Suprapubic skin (tissue), 4 donors: ENCODE measurements around the gene UGT3A2.

Experiments
- CTCF ChIP-seq, 2 donors: fragments of 200-600 bp in 1 of 2; fragments of 450-650 bp in 1 of 2; sonication (generic) in 1 of 2; IDR thresholded peaks; one replicate each; pipeline ENCODE4 v1.5.1; 2016 to 2019; ENCODE audit warnings: antibody characterized with exemption in 2 of 2, mild to moderate bottlenecking in 1 of 2, moderate library complexity in 1 of 2
- EP300 ChIP-seq: sonication (generic); formaldehyde crosslinking; IDR thresholded peaks from one replicate; pipeline ENCODE4 v1.6.1; 2017; ENCODE audit warnings: antibody characterized with exemption
- POLR2A ChIP-seq, 2 donors: fragments of 450-650 bp; IDR thresholded peaks; one replicate each; pipeline ENCODE4 v1.6.1; 2017; ENCODE audit warnings: antibody characterized with exemption in 2 of 2, mild to moderate bottlenecking in 2 of 2, moderate library complexity in 2 of 2
- POLR2AphosphoS5 ChIP-seq, 3 donors: sonication (generic); formaldehyde crosslinking; IDR thresholded peaks; one replicate each; pipeline ENCODE4 v1.6.1; 2017; ENCODE audit warnings: antibody characterized with exemption in 3 of 3

GRCh38 chr5:35999547-35999946 lies 67.1 kb downstream of the UGT3A2 start:
- no peak for TF ChIP-seq CTCF (IDR thresholded peaks at IDR 0.05)
- no peak for TF ChIP-seq POLR2A (IDR thresholded peaks at IDR 0.05)
- TF ChIP-seq EP300, result no peak
- TF ChIP-seq POLR2AphosphoS5 (IDR thresholded peaks at IDR 0.05), result no peak
